Measurements from ENCODE around the gene CTTN.

The CTTN gene

GRCh38 chr11:70433966-70434812, 35.9 kb downstream of the CTTN start:
- Histone ChIP-seq H3F3A (ENCODE audit: low read depth) (no peaks in the 10 kb centered on the region), H3K9me2 (replicated peaks; ENCODE audit: low read depth, low read length) (no peaks in the 10 kb centered on the region), H3K4me1 (ENCODE audit: insufficient read depth, low read length, poor library complexity, severe bottlenecking) (no peaks in the 10 kb centered on the region), H2AFZ (ENCODE audit: low read length) (no peak overlapping the region), H3K36me3 (ENCODE audit: insufficient read depth, low read length) (no peaks in the 10 kb centered on the region), H3K79me2 (ENCODE audit: insufficient read depth, low read length) (no peaks in the 10 kb centered on the region), H3K4me2 (ENCODE audit: low read depth, low read length, poor library complexity, severe bottlenecking) (no peak overlapping the region), H3K9ac (ENCODE audit: low read depth, low read length, poor library complexity, severe bottlenecking) (no peak overlapping the region), H3K4me3 (ENCODE audit: low read length, poor library complexity, severe bottlenecking) (no peak overlapping the region), H4K20me1 (ENCODE audit: insufficient read depth, low read length, poor library complexity, severe bottlenecking) (no peaks in the 10 kb centered on the region), H3K27me3 (ENCODE audit: insufficient read depth, low read length, poor library complexity, severe bottlenecking) (no peaks in the 10 kb centered on the region), H3K9me3 (ENCODE audit: insufficient read depth, low read depth, low read length) (no peaks in the 10 kb centered on the region)
- TF ChIP-seq CTCF (conservative IDR thresholded peaks at IDR 0.05; ENCODE audit: low read length): no peak
- TF ChIP-seq EZH2phosphoT487 (IDR thresholded peaks at IDR 0.05; ENCODE audit: borderline replicate concordance): no peak

GRCh38 chr11:70434813-70435278, 36.5 kb downstream of the CTTN start:
- H3K9ac ChIP-seq (ENCODE audit: low read depth, low read length, poor library complexity, severe bottlenecking): no peak overlapping the region
- no peak overlapping the region for H3K4me3 ChIP-seq (ENCODE audit: low read length, poor library complexity, severe bottlenecking)
- no peaks in the 10 kb centered on the region for H3K9me3 ChIP-seq (ENCODE audit: insufficient read depth, low read depth, low read length)
- H3K4me1 ChIP-seq (ENCODE audit: insufficient read depth, low read length, poor library complexity, severe bottlenecking): no peaks in the 10 kb centered on the region
- no peaks in the 10 kb centered on the region for H3K36me3 ChIP-seq (ENCODE audit: insufficient read depth, low read length)
- no peaks in the 10 kb centered on the region for H3K27me3 ChIP-seq (ENCODE audit: insufficient read depth, low read length, poor library complexity, severe bottlenecking)
- H2AFZ ChIP-seq (ENCODE audit: low read length): no peak overlapping the region
- no peaks in the 10 kb centered on the region for H3F3A ChIP-seq (ENCODE audit: low read depth)
- no peaks in the 10 kb centered on the region for H3K79me2 ChIP-seq (ENCODE audit: insufficient read depth, low read length)
- no peak overlapping the region for H3K4me2 ChIP-seq (ENCODE audit: low read depth, low read length, poor library complexity, severe bottlenecking)
- H4K20me1 ChIP-seq (ENCODE audit: insufficient read depth, low read length, poor library complexity, severe bottlenecking): no peaks in the 10 kb centered on the region
- H3K9me2 ChIP-seq (replicated peaks; ENCODE audit: low read depth, low read length): no peaks in the 10 kb centered on the region
- TF ChIP-seq EZH2phosphoT487 (IDR thresholded peaks at IDR 0.05; ENCODE audit: borderline replicate concordance) (no peak), CTCF (conservative IDR thresholded peaks at IDR 0.05; ENCODE audit: low read length) (no peak)

GRCh38 chr11:70435361-70435760, 37.0 kb downstream of the CTTN start:
- no peaks in the 10 kb centered on the region for H3K27me3 ChIP-seq (ENCODE audit: insufficient read depth, low read length, poor library complexity, severe bottlenecking)
- H3K9me3 ChIP-seq (ENCODE audit: insufficient read depth, low read depth, low read length): no peaks in the 10 kb centered on the region
- TF ChIP-seq CTCF (conservative IDR thresholded peaks at IDR 0.05; ENCODE audit: low read length) (no peak), EZH2phosphoT487 (IDR thresholded peaks at IDR 0.05; ENCODE audit: borderline replicate concordance) (no peak)
- no peak overlapping the region for H3K4me3 ChIP-seq (ENCODE audit: low read length, poor library complexity, severe bottlenecking)
- H3K4me1 ChIP-seq (ENCODE audit: insufficient read depth, low read length, poor library complexity, severe bottlenecking): no peaks in the 10 kb centered on the region
- no peaks in the 10 kb centered on the region for H4K20me1 ChIP-seq (ENCODE audit: insufficient read depth, low read length, poor library complexity, severe bottlenecking)
- no peaks in the 10 kb centered on the region for H3F3A ChIP-seq (ENCODE audit: low read depth)
- H2AFZ ChIP-seq (ENCODE audit: low read length): no peak overlapping the region
- H3K9me2 ChIP-seq (replicated peaks; ENCODE audit: low read depth, low read length): no peaks in the 10 kb centered on the region
- H3K9ac ChIP-seq (ENCODE audit: low read depth, low read length, poor library complexity, severe bottlenecking): no peak overlapping the region
- H3K36me3 ChIP-seq (ENCODE audit: insufficient read depth, low read length): no peaks in the 10 kb centered on the region
- H3K79me2 ChIP-seq (ENCODE audit: insufficient read depth, low read length): no peaks in the 10 kb centered on the region
- H3K4me2 ChIP-seq (ENCODE audit: low read depth, low read length, poor library complexity, severe bottlenecking): no peak overlapping the region
